ENCODE results near the gene ROBO2.

DNA sequence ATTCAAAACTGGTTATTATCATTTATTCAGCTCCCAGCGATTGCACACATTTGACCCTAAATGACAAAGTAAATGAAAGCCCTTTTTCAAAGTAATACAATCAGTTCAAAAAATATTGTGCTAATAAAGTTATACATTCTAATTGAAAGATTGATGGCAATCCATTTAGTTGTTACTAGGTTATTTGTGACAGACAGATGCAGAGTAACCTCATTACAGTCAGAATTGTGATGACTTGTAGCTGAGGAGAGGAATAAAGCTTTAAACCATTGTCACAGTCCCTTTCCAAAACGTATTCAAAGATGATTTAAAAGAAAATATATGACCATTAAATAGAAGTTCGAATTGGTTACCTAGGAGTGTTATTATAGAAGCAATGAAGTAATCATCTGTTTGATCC is 86.1 kb downstream of the ROBO2 start:
- TF ChIP-seq, protein P1, sequence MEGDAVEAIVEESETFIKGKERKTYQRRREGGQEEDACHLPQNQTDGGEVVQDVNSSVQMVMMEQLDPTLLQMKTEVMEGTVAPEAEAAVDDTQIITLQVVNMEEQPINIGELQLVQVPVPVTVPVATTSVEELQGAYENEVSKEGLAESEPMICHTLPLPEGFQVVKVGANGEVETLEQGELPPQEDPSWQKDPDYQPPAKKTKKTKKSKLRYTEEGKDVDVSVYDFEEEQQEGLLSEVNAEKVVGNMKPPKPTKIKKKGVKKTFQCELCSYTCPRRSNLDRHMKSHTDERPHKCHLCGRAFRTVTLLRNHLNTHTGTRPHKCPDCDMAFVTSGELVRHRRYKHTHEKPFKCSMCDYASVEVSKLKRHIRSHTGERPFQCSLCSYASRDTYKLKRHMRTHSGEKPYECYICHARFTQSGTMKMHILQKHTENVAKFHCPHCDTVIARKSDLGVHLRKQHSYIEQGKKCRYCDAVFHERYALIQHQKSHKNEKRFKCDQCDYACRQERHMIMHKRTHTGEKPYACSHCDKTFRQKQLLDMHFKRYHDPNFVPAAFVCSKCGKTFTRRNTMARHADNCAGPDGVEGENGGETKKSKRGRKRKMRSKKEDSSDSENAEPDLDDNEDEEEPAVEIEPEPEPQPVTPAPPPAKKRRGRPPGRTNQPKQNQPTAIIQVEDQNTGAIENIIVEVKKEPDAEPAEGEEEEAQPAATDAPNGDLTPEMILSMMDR (IDR thresholded peaks at IDR 0.05), result no peak
- TF ChIP-seq RNF2 (IDR thresholded peaks at IDR 0.05; ENCODE audit: borderline replicate concordance, low read depth) (no peak), POLR2A (IDR thresholded peaks at IDR 0.05; ENCODE audit: low read length) (no peak), RAD21 (conservative IDR thresholded peaks at IDR 0.05 in 1 of 2, IDR thresholded peaks at IDR 0.05 in 1 of 2) (no peak), EP300 (IDR thresholded peaks at IDR 0.05) (no peak), NFE2L2 (conservative IDR thresholded peaks at IDR 0.05; ENCODE audit: low read length) (no peak), RFX5 (IDR thresholded peaks at IDR 0.05) (no peak), BHLHE40 (IDR thresholded peaks at IDR 0.05; ENCODE audit: low read depth, low read length) (no peak), NPAS2 (CRISPR knock-in tag; IDR thresholded peaks at IDR 0.05; ENCODE audit: borderline replicate concordance) (no peak)
- TF ChIP-seq, protein P2, sequence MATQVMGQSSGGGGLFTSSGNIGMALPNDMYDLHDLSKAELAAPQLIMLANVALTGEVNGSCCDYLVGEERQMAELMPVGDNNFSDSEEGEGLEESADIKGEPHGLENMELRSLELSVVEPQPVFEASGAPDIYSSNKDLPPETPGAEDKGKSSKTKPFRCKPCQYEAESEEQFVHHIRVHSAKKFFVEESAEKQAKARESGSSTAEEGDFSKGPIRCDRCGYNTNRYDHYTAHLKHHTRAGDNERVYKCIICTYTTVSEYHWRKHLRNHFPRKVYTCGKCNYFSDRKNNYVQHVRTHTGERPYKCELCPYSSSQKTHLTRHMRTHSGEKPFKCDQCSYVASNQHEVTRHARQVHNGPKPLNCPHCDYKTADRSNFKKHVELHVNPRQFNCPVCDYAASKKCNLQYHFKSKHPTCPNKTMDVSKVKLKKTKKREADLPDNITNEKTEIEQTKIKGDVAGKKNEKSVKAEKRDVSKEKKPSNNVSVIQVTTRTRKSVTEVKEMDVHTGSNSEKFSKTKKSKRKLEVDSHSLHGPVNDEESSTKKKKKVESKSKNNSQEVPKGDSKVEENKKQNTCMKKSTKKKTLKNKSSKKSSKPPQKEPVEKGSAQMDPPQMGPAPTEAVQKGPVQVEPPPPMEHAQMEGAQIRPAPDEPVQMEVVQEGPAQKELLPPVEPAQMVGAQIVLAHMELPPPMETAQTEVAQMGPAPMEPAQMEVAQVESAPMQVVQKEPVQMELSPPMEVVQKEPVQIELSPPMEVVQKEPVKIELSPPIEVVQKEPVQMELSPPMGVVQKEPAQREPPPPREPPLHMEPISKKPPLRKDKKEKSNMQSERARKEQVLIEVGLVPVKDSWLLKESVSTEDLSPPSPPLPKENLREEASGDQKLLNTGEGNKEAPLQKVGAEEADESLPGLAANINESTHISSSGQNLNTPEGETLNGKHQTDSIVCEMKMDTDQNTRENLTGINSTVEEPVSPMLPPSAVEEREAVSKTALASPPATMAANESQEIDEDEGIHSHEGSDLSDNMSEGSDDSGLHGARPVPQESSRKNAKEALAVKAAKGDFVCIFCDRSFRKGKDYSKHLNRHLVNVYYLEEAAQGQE (IDR thresholded peaks at IDR 0.05), result no peak
